Measurements from ENCODE around the gene SPINT1.
A peak's percentile ranks its signal among the peaks of the same experiment; 100 is the strongest.
"Not testable (repeated sequence)": the region's sequence is repeated elsewhere in the genome, so short reads cannot be mapped to it uniquely, and the experiment has no call there.

SPINT1 gene

GRCh38 chr15:40855706-40856234, 11.9 kb downstream of the SPINT1 start:
- DNase-seq (ENCODE audit: low spot score), result no peak
- in situ Hi-C loops (cut with MboI; ENCODE audit: low sequenced_read_pairs, unreplicated experiment), result no loop called here
- TF ChIP-seq CTCF (IDR thresholded peaks at IDR 0.05; ENCODE audit: borderline replicate concordance, control extremely low read depth, extremely low read depth, insufficient read depth, missing control alignments), result no peak

GRCh38 chr15:40856746-40857145, 12.9 kb downstream of the SPINT1 start:
- in situ Hi-C loops (cut with MboI; ENCODE audit: low sequenced_read_pairs, unreplicated experiment), result no loop called here
- TF ChIP-seq CTCF (IDR thresholded peaks at IDR 0.05; ENCODE audit: borderline replicate concordance, control extremely low read depth, extremely low read depth, insufficient read depth, missing control alignments), result no peak

GRCh38 chr15:40857601-40858341, 13.9 kb downstream of the SPINT1 start:
- DNase-seq (ENCODE audit: low spot score), result peak; percentile 90
- TF ChIP-seq CTCF (IDR thresholded peaks at IDR 0.05; ENCODE audit: borderline replicate concordance, control extremely low read depth, extremely low read depth, insufficient read depth, missing control alignments), result peak; percentile 91
- in situ Hi-C loops (cut with MboI; ENCODE audit: low sequenced_read_pairs, unreplicated experiment), result no loop called here

More at GRCh38 chr15:40856746-40857145, 12.9 kb downstream of the SPINT1 start:
- no peak for DNase-seq (ENCODE audit: low spot score)

- in situ Hi-C loops (cut with MboI; ENCODE audit: low sequenced_read_pairs, unreplicated experiment), result no loop called here
- DNase-seq (ENCODE audit: low spot score), result no peak
- no peak for TF ChIP-seq CTCF (IDR thresholded peaks at IDR 0.05; ENCODE audit: borderline replicate concordance, control extremely low read depth, extremely low read depth, insufficient read depth, missing control alignments)
Measured at GRCh38 chr15:40858706-40859105, 14.9 kb downstream of the SPINT1 start.

GRCh38 chr15:40859206-40859851, 15.5 kb downstream of the SPINT1 start:
- DNase-seq (ENCODE audit: low spot score), result peak; percentile 87
- in situ Hi-C loops (cut with MboI; ENCODE audit: low sequenced_read_pairs, unreplicated experiment), result no loop called here
- peak; percentile 81 for TF ChIP-seq CTCF (IDR thresholded peaks at IDR 0.05; ENCODE audit: borderline replicate concordance, control extremely low read depth, extremely low read depth, insufficient read depth, missing control alignments)

- DNase-seq (ENCODE audit: low spot score); in situ Hi-C loops (cut with MboI; ENCODE audit: low sequenced_read_pairs, unreplicated experiment): not testable (repeated sequence)
Measured at GRCh38 chr15:40861147-40861546, 17.3 kb downstream of the SPINT1 start.
